HG02970 (cell line): ENCODE measurements around the gene LRP5.

Source experiments
- ATAC-seq: cut with Tn5 transposase; IDR thresholded peaks from one replicate; pipeline ENCODE4 v1.9.1; 2021; ENCODE audit warnings: mild to moderate bottlenecking, moderate library complexity, moderate number of reproducible peaks; ENCODE audit not compliant: unreplicated experiment, low FRiP score

Gene LRP5

DNA sequence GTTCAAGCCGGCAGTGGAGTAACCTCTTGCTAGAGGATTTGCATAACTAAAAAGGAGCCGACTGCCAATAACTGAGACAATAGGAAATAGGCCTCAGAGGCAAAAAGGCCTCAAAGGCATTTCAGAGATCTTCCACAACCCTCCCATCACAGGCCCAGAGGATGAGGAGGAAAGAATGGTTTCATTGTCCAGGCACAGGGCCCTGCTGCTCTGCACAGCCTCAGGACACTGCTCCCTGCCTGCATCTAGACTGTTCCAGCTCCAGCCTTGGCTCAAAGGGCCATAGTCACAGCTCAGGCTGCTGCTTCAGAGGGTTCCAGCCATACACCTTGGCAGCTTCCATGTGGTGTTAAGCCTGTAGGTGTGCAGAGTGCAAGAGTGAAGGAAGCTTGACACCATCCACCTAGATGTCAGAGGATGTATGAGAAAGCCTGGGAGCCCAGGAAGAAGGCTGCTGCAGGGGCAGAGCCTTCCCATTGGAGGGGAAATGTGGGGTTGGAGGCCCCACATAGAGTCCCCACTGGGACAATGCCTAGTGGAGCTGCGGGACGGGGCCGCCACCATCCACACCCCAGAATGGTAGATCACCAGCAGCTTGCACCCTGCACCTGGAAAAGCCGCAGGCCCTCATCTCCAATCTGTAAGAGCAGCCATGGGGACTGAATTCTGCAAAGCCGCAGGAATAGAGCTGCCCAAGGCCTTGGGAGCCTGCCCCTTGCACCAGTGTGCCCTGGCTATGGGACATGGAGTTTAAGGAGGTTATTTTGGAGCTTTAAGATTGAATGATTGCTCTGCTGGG lies 8.2 kb upstream of the LRP5 start:
- ATAC-seq, result no peak

DNA sequence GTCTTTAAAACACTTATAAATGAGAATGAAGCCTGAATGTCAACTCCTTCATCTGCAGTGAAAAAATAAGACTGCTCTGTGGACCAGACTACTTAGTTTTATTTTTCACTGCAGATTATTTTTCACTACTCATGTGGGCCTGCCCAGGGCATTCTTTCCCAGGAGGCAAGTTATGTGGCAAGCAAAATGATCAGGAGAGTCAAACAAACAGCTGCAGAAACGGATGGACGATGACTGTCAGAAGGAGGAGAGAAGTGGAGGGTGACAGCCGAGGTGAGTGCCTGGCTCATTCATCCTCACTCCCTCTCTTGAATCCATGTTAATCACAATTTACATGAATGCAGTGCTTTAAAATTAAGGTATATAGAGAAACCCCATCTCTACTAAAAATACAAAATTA lies 5.8 kb upstream of the LRP5 start:
- ATAC-seq, result no peak

DNA sequence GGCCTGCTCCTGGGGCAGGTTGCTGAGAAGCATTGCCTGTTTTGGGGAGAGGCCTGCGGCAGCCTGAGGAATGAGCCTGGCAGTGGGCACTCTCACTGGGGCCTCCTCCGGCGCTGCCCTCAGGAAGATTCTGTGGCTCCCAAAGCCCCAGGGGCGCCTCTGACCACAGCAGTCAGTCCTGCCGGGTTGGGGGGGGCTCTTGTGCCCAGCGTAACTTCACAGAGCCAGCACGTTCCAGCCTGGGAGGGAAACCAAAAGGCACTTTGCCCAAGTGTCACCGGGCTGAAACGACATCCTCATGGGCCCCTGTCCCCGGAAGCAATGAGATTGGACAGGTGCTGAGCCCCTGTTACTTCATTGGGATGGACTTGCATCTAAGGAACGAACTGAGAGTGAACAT lies 4.3 kb upstream of the LRP5 start:
- no peak for ATAC-seq

DNA sequence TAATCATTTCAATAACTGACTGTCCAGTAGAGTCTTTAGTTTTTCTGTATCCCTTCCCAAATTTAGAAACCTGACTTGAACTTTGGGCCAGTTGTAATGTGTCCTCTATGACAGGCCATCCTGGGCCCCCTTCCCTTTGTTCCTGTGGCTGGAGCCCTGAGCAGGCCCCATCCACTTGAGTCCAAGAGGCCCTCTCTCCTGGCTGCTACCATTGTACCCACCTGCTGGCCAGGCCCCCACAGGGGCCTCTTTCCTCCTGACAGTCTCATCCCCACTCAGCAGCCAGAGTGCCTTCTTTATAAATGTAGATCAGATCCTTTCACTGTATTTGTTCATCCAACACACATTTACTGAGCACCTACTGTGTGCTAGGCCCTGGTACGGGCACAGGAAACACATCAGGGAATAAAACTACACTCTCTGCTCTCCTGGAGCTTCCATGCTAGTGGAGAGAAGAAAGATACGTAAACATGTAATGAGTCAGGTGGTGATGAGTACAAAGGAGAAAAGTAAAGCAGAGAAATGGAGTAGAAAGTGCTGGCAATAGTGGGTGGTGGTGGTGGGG lies 2.7 kb upstream of the LRP5 start:
- ATAC-seq, result no peak

DNA sequence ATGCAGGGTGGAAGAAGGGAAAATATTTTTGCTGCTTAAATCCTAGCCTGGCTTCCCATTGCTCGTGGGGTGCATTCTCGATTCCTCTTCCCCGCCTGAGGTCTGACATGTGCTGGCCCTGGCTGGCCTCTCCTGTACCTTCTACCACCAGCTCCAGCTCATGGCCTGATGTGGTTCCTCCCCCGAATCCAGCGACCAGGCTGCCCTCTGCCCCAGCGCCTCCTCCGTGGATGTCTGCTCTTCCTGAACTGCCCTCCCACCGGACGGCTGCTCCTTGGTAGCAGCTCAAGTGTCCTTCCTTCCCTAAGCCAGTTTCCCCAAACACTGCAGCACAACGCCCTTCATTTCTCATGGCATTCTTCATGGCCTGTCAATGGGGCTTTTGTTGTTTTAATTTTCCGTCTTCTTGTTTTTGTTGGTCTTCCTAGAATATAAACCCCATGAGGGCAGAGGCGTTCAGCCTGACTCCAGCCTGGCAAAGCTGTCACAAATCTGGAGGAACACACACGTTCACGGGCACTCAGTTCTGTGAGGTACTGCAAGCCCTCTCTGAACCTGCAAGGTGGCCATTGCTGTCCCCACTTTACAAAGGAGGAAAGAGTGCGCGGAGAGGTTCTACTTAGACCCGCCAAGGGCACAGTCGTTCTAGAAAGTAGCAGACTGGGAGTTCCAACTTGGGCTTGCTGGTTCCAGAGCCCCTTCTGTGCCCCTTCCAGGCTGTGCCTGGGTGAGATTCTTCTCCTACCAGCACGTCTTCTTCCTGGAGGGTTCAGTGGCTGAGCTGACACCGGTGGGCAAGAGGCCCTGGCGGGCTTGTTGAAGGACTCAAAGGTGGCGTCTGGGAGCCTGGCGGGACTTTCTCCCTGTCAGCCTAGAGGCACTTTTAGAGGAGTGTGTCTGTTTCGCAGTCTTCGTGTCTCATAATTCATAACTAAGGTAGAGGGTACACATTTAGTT lies 953 bp upstream of the LRP5 start:
- no peak for ATAC-seq

DNA sequence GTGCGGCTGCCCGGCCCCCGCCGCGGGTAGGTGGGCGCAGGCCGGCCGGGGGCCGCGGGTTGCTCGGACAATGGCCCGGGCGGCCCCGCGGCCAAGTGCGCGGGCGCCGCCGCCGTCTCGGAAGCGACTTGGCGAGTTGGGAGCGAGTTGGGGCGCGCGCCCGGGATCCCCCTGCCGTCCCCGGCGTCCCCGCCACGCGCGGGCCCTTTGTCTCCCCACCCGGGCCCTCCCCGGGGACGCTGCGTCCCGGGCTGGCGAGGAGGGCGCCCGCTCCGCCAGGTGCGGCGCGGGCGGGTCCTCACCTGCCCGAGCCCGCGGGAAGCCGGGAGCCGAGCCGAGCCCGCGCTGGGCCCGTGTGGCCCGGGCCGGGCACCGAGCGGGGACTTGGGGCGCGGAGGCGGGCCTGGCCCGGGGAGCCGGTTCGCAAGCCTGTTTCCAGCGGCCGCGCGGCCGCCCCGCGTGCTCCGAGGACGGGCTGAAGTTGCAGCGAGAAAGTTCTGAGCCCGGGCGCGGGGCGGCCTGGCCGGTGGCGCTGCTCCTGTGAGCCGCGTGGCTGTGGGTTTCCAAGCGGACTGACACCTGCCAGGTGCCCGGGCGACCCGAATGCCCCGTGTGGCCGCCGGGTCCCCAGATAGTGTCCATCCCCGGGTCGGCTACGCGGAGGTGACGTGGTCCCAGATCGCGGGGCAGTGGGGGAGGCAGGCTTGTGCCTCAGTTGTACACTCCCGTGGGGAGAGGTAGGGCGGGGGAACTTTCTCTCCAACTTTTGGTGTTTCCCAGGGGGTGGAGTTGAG lies 586 bp downstream of the LRP5 start:
- no peak for ATAC-seq

DNA sequence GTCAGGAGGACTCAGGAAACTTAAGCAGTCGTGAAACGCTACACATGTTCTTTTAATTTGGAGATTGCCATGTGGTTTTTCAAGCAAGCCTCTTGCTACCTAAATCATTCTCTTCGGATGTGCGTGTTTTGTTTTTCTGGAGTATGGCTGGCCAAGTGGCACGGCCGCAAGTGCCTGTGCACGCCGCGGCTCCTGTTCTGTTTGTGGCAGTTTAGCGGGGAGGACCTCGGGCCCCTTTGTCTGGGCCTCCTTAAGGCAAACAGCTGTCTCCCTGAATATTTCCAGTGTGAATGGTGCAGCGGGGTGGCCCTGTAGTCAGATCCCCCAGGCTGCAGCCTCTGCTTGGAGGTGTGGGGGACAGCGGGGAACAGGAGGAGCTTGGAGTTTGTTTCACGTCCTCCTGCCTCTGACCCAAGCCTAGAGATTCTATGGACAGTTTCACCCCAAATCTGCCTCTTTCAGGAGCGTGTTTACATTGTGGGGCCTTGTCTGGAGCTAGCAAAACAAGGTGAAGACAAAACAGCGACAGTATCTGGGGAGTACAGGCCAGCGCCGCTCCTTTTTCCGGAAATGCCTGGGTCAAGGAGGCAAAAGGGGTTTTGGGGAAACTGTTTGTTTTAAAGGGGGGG lies 1.3 kb downstream of the LRP5 start:
- no peak for ATAC-seq

DNA sequence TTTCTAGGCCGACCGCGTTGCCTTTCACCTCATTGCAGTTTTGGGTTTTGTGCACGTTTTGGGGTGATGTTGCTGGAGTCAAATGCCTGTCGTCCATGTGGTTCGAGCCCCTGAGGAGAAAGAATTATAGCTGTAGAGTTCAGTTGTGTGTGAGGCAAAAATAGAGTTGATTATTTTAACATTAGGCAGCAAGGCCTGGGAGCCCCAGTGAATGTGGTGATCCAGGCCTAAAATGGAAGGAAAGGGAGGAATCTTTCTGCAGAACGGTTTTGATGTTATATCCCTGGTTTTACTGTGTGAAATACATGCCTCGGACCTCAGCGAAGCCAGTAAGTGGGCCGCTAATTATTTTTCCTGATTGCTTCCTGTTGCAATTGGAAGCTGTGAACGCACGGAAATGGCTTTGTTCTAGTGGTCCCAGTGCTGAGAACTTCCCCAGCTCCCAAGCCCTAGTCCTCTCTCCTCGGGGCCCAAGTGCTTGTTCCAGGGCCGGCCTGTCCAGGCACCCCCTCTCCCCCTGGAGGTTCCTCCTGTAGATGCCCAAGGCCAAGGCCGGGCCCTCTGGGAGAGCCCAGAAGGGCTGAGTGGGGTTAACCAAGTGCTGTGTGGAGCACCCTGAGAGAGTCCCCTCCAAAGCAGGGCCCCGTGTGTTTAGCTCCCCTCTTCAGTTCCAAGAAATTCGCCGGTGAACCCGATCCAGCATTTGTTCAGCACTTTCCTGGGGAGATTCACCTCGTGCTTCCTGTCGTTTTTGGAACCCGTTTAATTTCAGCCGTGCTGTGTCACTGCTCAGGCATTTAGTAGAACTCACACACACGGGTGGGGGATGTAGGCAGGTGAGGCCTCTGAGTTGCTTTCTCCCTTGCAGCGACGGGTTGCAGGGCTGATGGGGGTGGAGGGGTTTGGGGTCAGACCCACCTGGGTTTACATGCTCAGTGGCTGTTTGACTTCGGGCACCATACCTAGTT lies 2.1 kb downstream of the LRP5 start:
- ATAC-seq, result no peak

DNA sequence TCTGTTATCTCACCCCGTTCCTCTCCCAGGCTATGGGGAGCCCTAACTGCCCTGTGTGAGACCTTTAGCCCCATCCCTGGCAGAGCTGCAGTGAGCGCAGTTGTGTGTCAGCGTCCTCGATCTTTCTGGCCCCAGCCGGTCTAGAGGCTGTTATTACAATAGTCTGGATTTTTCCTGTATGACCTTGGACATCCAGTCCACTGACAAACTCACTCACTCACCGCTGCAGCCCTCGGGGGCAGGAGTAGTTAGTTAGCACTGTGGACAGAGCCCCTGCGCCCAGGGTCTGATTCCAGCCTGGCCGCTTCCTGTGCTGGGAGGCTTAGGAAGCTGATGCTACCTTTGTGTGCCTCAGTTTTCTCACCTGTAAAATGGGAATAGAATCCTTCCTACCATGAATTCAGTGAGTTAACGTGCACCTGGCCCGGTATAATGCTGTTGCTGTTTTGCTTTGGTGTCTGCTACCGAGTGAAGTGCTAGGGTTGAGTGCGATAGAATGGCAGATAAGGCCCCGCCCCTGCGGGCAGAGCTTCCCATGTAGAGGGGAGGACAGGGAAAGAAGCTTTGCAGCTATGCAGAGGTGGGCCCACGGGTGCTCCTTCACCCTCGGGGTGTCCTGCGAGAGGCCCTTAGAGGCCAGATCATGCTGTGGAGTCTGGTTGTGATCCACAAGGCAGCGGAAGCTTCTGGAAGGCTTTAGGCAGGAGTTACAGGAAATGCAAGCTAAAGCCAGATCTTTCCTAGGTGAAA lies 3.0 kb downstream of the LRP5 start:
- no peak for ATAC-seq

DNA sequence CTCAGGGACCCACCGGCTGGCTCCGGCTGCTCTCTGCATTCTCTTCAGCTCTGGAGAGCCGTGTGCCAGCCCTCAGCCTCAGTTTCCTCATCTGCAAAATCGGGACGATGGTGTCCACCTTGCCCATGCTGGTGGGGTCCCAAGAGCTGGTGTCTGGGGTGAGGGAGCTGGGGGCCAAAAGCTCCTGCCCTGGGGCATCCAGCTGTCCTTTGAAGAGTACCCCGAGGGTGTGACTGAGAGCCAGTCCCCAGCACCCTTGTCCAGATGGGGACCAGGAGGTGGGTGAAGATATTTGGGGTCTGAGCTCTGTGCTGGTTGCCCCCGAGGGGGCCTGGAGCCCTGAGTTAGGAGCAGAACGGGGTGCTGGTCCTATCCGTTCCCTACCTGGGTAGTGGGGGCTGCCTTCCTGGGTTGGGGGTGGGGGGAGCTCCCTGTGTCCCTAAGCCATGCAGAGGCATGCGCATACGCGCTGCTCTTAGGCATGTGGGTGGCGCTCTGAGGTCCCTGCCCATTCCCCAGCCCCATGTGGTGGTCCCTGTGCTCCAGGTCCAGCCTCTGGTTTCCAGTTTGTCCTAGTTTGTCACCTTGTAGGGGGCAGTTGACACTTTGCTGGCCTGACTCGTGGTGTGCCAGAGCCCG lies 4.9 kb downstream of the LRP5 start:
- no peak for ATAC-seq

DNA sequence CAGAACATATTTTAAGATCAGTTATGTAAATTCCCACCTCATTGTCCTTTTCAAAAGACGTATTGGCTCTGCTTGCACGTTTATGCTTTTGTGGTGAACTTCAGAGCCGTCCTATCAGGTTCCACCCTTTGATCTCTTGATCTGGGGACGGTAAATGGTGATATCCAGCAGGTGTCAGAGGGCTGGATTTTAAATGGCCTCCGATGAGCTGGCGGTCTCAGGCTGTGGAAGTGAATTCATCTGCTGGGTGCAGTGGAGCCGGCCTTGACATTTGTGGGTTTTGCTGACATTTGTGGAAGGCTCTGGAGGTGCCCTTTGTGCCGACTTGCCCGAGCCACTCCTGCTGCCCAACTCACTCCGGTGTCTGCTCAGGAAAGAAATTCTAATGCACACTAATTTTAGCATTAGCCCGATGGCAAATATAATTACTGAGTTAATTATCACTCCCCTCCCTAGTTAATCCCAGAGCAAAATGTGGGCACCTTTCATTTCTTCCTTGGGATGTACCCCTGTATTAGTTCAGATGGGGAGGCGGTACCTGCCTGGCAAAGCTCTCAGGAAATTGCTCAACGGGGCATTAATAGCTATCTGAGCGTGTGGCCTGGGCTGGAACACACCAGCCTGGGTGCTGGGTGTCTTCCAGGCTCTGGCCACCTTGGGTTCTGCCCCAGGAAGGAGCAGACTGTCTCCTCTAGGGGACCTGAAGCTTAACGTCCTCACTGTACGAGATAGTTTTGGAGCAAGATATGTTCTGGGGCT lies 9.1 kb downstream of the LRP5 start:
- ATAC-seq, result no peak

DNA sequence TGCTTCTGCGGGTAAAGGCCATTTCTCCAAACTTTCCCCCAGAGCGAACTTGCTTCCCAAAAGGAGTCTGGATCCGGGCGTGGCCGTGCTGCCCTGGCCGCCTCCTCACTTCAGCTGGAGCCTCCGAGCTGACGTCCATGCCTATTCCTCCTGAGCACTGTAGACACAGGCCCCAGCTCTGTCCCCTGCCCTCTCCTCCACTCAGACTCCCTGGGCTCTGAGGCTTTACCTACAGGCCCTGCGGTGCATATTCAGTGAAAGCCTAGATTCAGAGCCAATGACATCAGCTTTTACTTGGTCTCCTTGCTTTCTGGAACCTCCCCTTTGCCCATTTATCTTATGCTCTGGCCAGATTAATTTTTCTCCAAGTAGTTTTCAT lies 9.7 kb downstream of the LRP5 start:
- no peak for ATAC-seq

DNA sequence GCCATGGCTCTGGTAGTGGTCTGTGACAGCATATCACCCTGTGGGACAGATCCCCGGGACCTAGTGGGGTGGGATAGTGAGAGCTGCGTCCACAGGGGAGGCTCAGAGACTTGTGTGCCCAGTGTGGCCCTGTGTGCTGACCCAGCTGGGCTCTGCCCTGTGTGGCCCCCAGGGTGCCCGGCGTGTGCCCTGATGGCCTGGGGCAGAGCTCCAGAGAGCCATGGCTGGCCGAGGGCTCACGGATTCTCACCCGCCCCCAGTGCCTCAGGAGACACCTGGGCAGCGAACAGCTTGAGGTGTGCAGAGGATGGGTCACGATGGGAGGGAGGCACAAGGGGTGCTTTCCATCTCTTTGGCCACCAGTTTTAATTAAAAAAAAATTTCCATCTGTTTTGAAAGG lies 11.8 kb downstream of the LRP5 start:
- no peak for ATAC-seq

DNA sequence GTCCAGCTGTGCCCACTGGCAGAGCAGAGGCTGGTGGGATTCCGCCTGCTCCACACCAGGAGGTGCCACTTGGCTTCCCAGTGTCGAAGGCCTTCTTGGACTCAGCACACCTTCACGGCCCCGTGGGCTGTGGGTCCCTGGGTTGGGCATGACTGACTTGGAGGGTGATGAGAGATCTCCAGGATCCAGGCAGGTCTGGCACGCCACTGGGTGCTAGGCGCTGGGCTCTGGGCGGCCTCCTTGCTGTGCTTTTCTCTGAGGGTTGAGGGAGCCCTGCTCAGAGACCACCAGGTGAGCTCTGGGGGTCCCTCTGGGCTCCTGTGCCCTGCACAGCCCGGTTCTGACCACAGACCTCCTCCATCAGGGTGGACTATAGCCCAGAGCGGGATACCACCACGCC lies 12.3 kb downstream of the LRP5 start:
- no peak for ATAC-seq

DNA sequence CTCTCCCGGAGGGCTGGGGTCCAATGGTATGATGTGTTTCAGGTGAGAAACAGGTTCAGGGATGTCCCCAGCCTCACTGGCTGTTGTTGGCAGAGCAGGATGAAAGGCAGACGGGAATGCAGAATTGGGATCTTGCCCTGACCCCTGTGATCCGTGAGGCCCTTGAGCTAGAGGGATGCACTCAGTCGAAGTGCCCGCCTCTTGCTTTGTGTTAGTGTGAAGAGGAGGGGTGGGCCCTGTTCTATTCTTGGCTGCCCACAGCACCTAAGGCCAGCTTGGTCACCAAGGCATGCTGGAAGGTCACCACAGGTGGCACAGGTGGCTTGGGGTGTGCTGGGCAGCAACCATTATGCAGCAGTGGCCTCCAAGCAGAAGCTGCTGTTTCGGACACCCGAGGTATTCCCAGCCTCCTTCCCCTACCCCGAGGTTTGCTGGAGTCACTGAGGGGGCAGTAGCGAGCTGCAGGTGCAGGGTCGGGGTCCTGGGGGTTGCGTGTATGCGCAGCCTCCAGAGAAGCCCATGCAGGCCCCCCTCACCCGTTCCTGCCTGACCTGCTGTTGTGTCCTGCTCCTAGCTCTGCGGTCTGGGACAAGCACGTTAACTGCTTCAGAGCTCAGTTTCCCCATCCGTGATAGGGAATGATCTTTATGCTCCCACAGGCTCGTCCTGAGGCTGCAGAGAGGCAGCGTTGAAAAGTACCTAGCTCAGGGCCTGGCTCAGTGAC lies 13.0 kb downstream of the LRP5 start:
- no peak for ATAC-seq

DNA sequence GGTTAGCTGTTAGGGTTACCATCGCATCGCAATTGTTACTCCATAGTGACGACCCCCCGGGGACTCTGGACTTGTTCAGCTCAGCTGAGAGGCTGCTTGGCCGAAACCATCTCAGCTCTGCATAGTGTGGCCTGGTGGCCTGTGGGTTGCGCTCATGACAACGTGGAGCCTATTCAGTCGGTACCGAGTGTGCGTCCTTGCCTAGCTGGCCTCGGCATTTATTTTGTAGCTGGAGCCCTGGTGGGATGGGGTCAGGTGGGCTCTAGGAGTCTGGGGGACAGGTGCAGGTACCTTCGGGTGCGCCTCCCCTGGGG lies 13.5 kb downstream of the LRP5 start:
- ATAC-seq, result no peak
